K562 (cell line): ENCODE data around the gene FRMD4A. TPM values are rescaled to one million over a fixed set of nuclear protein-coding genes. Genes with fewer than 3 reads are reported as not detected.
A peak's percentile ranks its signal among the peaks of the same experiment; 100 is the strongest.

Experiments used
- ATF4 ChIP-seq: fragments of 450-650 bp; formaldehyde crosslinking; IDR thresholded peaks from 2 replicates; pipeline ENCODE4 v1.4.0; 2022; ENCODE audit warnings: mild to moderate bottlenecking, moderate library complexity
- CEBPB ChIP-seq: fragments of 450-650 bp; IDR thresholded peaks from 2 replicates; pipeline ENCODE4 v1.6.1; 2016; ENCODE audit warnings: missing genetic modification characterization, missing compliant biosample characterization
- EWSR1 ChIP-seq: fragments of 450-650 bp; IDR thresholded peaks from 2 replicates; pipeline ENCODE4 v1.6.1; 2018; ENCODE audit warnings: borderline replicate concordance, mild to moderate bottlenecking, low read depth, moderate library complexity; ENCODE audit not compliant: partially characterized antibody
- GATAD2A ChIP-seq: fragments of 450-650 bp; IDR thresholded peaks from 2 replicates; pipeline ENCODE4 v1.6.1; 2017
- NELFE ChIP-seq: IDR thresholded peaks from 2 replicates; pipeline ENCODE4 v1.6.1; 2011; ENCODE audit warnings: mild to moderate bottlenecking; ENCODE audit not compliant: insufficient read depth, insufficient read length
- PYGO2 ChIP-seq: fragments of 450-650 bp; IDR thresholded peaks from 2 replicates; pipeline ENCODE4 v1.6.1; 2016; ENCODE audit warnings: mild to moderate bottlenecking, missing genetic modification characterization, moderate library complexity, missing compliant biosample characterization
- RBM25 ChIP-seq: fragments of 200-400 bp; formaldehyde crosslinking; IDR thresholded peaks from 2 replicates; pipeline ENCODE4 v1.6.1; 2018; ENCODE audit warnings: low read length, low read depth, moderate library complexity; ENCODE audit not compliant: severe bottlenecking
- RNF2 ChIP-seq: sonication (generic); IDR thresholded peaks from 2 replicates; pipeline ENCODE4 v1.6.1; 2016
- SIRT6 ChIP-seq: IDR thresholded peaks from one replicate; pipeline ENCODE4 v1.6.1; 2012; ENCODE audit warnings: low read depth, mild to moderate bottlenecking, control low read depth, inconsistent platforms, low read length, moderate library complexity
- TAL1 ChIP-seq: fragments of 450-650 bp; IDR thresholded peaks from 2 replicates; pipeline ENCODE4 v1.6.1; 2016; ENCODE audit warnings: mild to moderate bottlenecking
- ZBTB1 ChIP-seq: sonication (generic); formaldehyde crosslinking; IDR thresholded peaks from 2 replicates; pipeline ENCODE4 v1.8.1; 2023; ENCODE audit warnings: missing genetic modification reagents, low read depth, mild to moderate bottlenecking, borderline replicate concordance
- ZFP36 ChIP-seq: fragments of 150-350 bp; IDR thresholded peaks from 2 replicates; pipeline ENCODE4 v1.6.1; 2018; ENCODE audit warnings: low read length, low read depth; ENCODE audit not compliant: partially characterized antibody
- ZHX1 ChIP-seq: fragments of 150-350 bp; conservative IDR thresholded peaks from 2 replicates; pipeline ENCODE4 v1.6.1; 2014; ENCODE audit warnings: low read length
- ZNF263 ChIP-seq: sonication (generic); formaldehyde crosslinking; IDR thresholded peaks from 2 replicates; pipeline ENCODE4 v1.8.0; 2022; ENCODE audit warnings: mild to moderate bottlenecking, missing genetic modification reagents, borderline replicate concordance
- polyA plus RNA-seq, 8 experiments: library from polyadenylated mRNA; depleted of rRNA in 4 of 8; stranded (reverse) in 5 of 8; unstranded in 3 of 8; fragments of >200 nt; fragmentation: Nextera tagmentation in 2 of 8; fragmentation: Illumina TruSeq in 1 of 8; extraction: Ambion mirVana in 2 of 8; extraction: Trizol in 1 of 8; gene quantifications; 2 replicates each; pipeline versions ENCODE4 v1.2.1 to v1.2.3, GENCODE V29; 2011 to 2014; ENCODE audit warnings: inconsistent platforms in 1 of 8, missing spikeins in 1 of 8
- total RNA-seq, 7 experiments: library from RNA; depleted of rRNA in 6 of 7; stranded (reverse); fragments of >200 nt in 6 of 7; fragmentation: Illumina TruSeq in 2 of 7; extraction: Trizol in 2 of 7; gene quantifications; 2 replicates each; pipeline versions ENCODE4 v1.2.1 to v1.2.3, GENCODE V29; 2011 to 2021; ENCODE audit warnings: low replicate concordance in 1 of 7

FRMD4A gene
- total and polyA plus RNA-seq, 9 of the 15 experiments (the other 6 are each of a cell fraction or from before 2014, with no cell fraction given), result 0.80 to 5.2 (median 3.0) TPM

GRCh38 chr10:14039968-14040668, 290.6 kb downstream of the FRMD4A start (continued):
- TF ChIP-seq ATF4 (CRISPR knock-in tag) (0 out of 2 replicates have a peak, but pooled peaks have one; percentile 28), ZHX1 (no peak), ZFP36 (peak; percentile 83), RBM25 (peak; percentile 91), GATAD2A (no peak), SIRT6 (no peak), TAL1 (no peak), PYGO2 (tag) (no peak), EWSR1 (no peak), ZNF263 (CRISPR knock-in tag) (no peak), RNF2 (no peak), NELFE (no peak), ZBTB1 (CRISPR knock-in tag) (no peak), CEBPB (tag) (peak; percentile 68)
